Ishikawa (cell line): ENCODE data around the gene HNRNPCL4.
"Not testable (repeated sequence)": the region's sequence is repeated elsewhere in the genome, so short reads cannot be mapped to it uniquely, and the experiment has no call there.

Experiments
- CREB1 ChIP-seq: IDR thresholded peaks from 2 replicates; pipeline ENCODE4 v1.6.1; 2012; ENCODE audit warnings: low read depth
- EGR1 ChIP-seq: IDR thresholded peaks from 2 replicates; pipeline ENCODE4 v1.6.1; 2012
- EP300 ChIP-seq: IDR thresholded peaks from 2 replicates; pipeline ENCODE4 v1.6.1; 2012; ENCODE audit warnings: borderline replicate concordance
- FOXM1 ChIP-seq: IDR thresholded peaks from 2 replicates; pipeline ENCODE4 v1.6.1; 2012; ENCODE audit warnings: low read depth, borderline replicate concordance
- MAX ChIP-seq: IDR thresholded peaks from 2 replicates; pipeline ENCODE4 v1.6.1; 2012
- REST ChIP-seq: IDR thresholded peaks from 2 replicates; pipeline ENCODE4 v1.6.1; 2012; ENCODE audit warnings: low read depth, mild to moderate bottlenecking
- TCF12 ChIP-seq: IDR thresholded peaks from 2 replicates; pipeline ENCODE4 v1.6.1; 2012; ENCODE audit warnings: low read depth
- USF1 ChIP-seq: IDR thresholded peaks from 2 replicates; pipeline ENCODE4 v1.6.1; 2012
- ZBTB7A ChIP-seq: IDR thresholded peaks from 2 replicates; pipeline ENCODE4 v1.6.1; 2012; ENCODE audit warnings: low read depth

Gene HNRNPCL4

GRCh38 chr1:13165531-13165930, at the start of gene HNRNPCL4:
Gene HNRNPCL4, minus strand, starts transcription at chr1:13165631. Its CDS starts 164 bp downstream, at chr1:13165467.
- TF ChIP-seq FOXM1, EGR1, MAX: not testable (repeated sequence)

DNA sequence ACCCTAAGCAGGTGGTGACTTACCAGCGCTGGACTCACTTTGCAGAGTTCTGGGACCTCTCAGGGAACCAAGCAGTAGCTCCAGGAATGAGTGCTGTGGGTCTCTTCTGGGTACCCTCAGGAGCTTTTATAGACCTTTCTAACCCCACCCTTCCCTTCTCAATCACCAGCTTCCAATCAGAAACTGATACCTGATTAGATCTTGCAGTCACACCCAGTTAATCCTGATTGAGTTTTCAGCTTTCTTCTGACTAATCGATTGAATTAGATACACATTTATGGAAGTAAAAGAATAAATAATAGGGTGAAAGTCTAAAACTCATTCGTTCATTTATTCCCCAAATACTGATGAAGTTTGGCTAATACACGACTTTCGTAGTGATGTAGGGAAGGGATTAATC, 35.9 kb upstream of the HNRNPCL4 start, which contains the start of gene PRAMEF13:
Gene PRAMEF13, minus strand, starts transcription at position 101 of the 400 bp plus-strand sequence. CDS start 1,820 bp downstream, outside the sequence.
- not testable (repeated sequence) for TF ChIP-seq EP300, ZBTB7A, REST

DNA sequence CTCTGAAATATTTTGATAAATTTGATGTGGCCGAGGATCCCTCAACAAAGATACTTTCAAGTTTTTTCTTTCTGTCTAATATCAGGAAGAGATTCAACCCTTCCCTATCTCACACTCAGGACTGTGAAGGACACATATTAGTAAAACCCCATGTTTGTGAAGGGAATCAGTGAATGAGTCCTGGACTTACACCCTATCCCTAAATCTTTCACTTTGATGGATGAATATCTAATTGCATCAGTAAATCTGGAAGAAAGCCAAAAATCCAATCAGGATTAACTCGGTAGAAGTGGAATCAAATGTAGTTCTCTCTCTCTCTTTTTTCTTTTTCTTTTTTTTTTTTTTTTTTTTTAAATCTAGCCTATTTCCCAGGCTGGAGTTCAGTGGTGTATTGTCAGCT, 6.1 kb upstream of the HNRNPCL4 start, which contains the start of gene PRAMEF9:
Gene PRAMEF9, plus strand, starts transcription at position 301 of the 400 bp plus-strand sequence. CDS start 3,433 bp downstream, outside the sequence.
- TF ChIP-seq MAX, USF1, CREB1: not testable (repeated sequence)

- not testable (repeated sequence) for TF ChIP-seq ZBTB7A, CREB1, REST
These were observed 9.5 kb downstream of the HNRNPCL4 start, which contains the start of gene PRAMEF26 for GRCh38 chr1:13155909-13156308. Gene PRAMEF26, minus strand, starts transcription at chr1:13156009. Its CDS starts 2,914 bp downstream, at chr1:13153095.

GRCh38 chr1:13116754-13117153, 48.7 kb downstream of the HNRNPCL4 start, which contains the start of gene HNRNPCL2:
Gene HNRNPCL2, minus strand, starts transcription at chr1:13116854. Its CDS starts 454 bp downstream, at chr1:13116400.
- TF ChIP-seq MAX, USF1, TCF12: not testable (repeated sequence)
